ENCODE data around the gene MTTP. TPM values are rescaled to one million over a fixed set of nuclear protein-coding genes. Genes with fewer than 3 reads are reported as not detected.

Gene MTTP
- total RNA-seq = 0.15 and 0.50 TPM in 2 replicates

GRCh38 chr4:99574530-99575324 lies at the start of gene MTTP:
MTTP (plus strand) TSS chr4:99574824; CDS start chr4:99574910, 86 bp downstream.

DNA sequence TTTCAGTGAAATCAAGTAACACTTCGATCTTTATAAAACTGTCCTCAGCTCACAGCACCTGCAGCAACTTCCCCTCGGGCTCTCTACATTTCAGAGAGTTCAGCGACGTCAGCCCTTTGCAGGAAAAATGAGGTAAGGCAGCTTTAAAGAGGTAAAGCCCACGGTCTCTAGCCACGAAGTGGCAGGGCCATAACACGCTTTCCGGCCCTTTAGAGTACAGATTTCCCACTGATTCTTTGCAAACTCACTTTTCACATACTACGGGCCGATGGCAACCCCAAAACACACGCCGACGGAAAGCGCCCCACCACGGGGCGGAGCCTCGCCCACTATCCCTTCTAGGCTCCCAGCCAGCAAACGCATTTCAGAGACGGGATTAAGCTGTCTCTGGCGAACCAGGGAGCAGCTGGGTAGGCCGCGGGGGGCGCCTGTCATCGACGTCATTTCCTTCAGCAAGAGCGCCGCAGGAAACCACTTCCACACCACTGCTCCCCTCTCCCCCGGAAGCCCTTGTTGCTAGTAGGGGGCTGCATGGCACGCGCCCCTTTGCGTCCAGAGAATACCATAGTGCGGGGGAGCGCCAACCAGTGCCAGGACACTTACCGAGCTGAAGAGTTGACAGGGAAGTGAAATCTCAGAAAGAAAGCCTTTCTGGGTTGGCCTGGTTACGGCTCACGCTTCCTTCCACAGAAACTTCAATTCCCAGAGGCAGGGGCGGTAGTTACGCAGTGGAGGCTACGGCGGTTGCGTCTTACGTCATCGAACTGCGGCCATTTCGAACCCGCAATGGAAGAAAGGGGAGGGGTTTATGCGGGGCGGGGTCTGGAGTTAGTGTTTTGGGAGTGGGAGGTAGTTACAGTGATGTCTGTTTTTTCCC lies 11.1 kb upstream of the MTTP start, which contains the start of gene TRMT10A:
TRMT10A (minus strand) TSS at position 730 of the 877 bp plus-strand sequence. CDS start 4,701 bp downstream, outside the sequence.

GRCh38 chr4:99657798-99658197 lies 83.2 kb downstream of the MTTP start, which contains the start of gene C4orf54:
C4orf54 (minus strand) TSS chr4:99657828; CDS start chr4:99654648, 3,180 bp downstream.

Other genes with a start within 250 kb of the MTTP start
- 2.3 and 5.5 TPM in 2 replicates for gene ADH1C, start 222.1 kb upstream of the MTTP start, total RNA-seq
- gene ADH7, start 139.5 kb upstream of the MTTP start, total RNA-seq = 0.83 and 2.0 TPM in 2 replicates
- gene C4orf17, start 63.8 kb upstream of the MTTP start, total RNA-seq = not detected in 2 replicates
- gene TRMT10A, start 10.8 kb upstream of the MTTP start, total RNA-seq = 5.5 and 14.3 TPM in 2 replicates
- under 0.01 TPM in 1 of 2 replicates, not detected in the other for gene C4orf54, start 83.0 kb downstream of the MTTP start, total RNA-seq
- not detected in 2 replicates for gene DAPP1, start 242.0 kb downstream of the MTTP start, total RNA-seq